ENCODE results near the gene LRRIQ1. TPM values are rescaled to one million over a fixed set of nuclear protein-coding genes. Genes with fewer than 3 reads are reported as not detected.

Gene LRRIQ1
- total RNA-seq, 1 donor from 2014 or later, result 13.1 TPM

GRCh38 chr12:85155791-85156190 lies 119.6 kb downstream of the LRRIQ1 start:
- Mint-ChIP-seq H3K4me3 (ENCODE audit: low read depth) (no peak overlapping the region), H3K27ac (no peak overlapping the region), H3K27me3 (no peaks in the 10 kb centered on the region), H3K4me1 (ENCODE audit: low read depth) (peaks cover 3% of the 10 kb centered on the region), H3K36me3 (ENCODE audit: insufficient read depth) (no peaks in the 10 kb centered on the region), H3K9me3 (ENCODE audit: low read depth) (no peaks in the 10 kb centered on the region)
- peak; percentile 41 for TF ChIP-seq CTCF (IDR thresholded peaks at IDR 0.05; ENCODE audit: unreplicated experiment)
- no peak for DNase-seq (ENCODE audit: low spot score, unreplicated experiment)

GRCh38 chr12:85156569-85156968 lies 120.4 kb downstream of the LRRIQ1 start:
- no peak overlapping the region for H3K27ac Mint-ChIP-seq
- no peak for DNase-seq (ENCODE audit: low spot score, unreplicated experiment)
- H3K9me3 Mint-ChIP-seq (ENCODE audit: low read depth), result no peaks in the 10 kb centered on the region
- no peaks in the 10 kb centered on the region for H3K27me3 Mint-ChIP-seq
- H3K4me3 Mint-ChIP-seq (ENCODE audit: low read depth), result no peak overlapping the region
- TF ChIP-seq CTCF (IDR thresholded peaks at IDR 0.05; ENCODE audit: unreplicated experiment), result no peak
- H3K36me3 Mint-ChIP-seq (ENCODE audit: insufficient read depth), result no peaks in the 10 kb centered on the region
- peaks cover 3% of the 10 kb centered on the region for H3K4me1 Mint-ChIP-seq (ENCODE audit: low read depth)

DNA sequence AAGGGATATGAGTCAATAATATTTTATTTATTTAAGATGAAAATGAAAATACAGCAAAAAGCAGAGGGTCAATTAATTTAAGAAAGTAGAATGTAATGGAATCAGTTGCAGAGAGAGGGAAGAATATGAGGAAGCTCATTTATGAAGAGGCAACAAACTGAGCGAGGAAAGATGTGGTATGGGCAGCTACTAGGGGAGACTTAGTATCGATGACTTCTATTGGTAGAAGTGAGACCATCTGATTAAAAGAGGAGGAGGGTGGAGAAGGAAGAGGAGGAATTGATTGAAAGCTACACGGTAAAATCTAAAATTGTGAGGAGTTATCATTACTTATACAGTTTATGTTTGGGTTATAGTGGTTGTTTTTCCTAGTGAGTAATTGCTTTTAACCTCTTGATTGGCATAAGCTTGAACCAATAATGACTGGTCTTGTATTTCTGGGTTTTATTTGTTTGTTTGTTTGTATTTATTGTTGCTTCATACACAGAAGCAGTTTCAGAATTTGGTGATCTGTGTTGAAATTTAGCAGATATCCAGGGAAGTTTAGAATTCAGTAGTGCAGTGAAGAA lies 121.0 kb downstream of the LRRIQ1 start:
- Mint-ChIP-seq H3K9me3 (ENCODE audit: low read depth) (no peaks in the 10 kb centered on the region), H3K27me3 (no peaks in the 10 kb centered on the region), H3K4me3 (ENCODE audit: low read depth) (no peak overlapping the region), H3K4me1 (ENCODE audit: low read depth) (peaks cover 3% of the 10 kb centered on the region), H3K27ac (no peak overlapping the region), H3K36me3 (ENCODE audit: insufficient read depth) (no peaks in the 10 kb centered on the region)
- DNase-seq (ENCODE audit: low spot score, unreplicated experiment), result no peak
- TF ChIP-seq CTCF (IDR thresholded peaks at IDR 0.05; ENCODE audit: unreplicated experiment), result no peak

GRCh38 chr12:85163752-85164321 lies 127.7 kb downstream of the LRRIQ1 start:
- Mint-ChIP-seq H3K27me3 (no peaks in the 10 kb centered on the region), H3K36me3 (ENCODE audit: insufficient read depth) (no peaks in the 10 kb centered on the region), H3K9me3 (ENCODE audit: low read depth) (no peaks in the 10 kb centered on the region), H3K4me3 (ENCODE audit: low read depth) (no peak overlapping the region), H3K4me1 (ENCODE audit: low read depth) (no peaks in the 10 kb centered on the region), H3K27ac (no peak overlapping the region)
- DNase-seq (ENCODE audit: low spot score, unreplicated experiment), result no peak
- no peak for TF ChIP-seq CTCF (IDR thresholded peaks at IDR 0.05; ENCODE audit: unreplicated experiment)

DNA sequence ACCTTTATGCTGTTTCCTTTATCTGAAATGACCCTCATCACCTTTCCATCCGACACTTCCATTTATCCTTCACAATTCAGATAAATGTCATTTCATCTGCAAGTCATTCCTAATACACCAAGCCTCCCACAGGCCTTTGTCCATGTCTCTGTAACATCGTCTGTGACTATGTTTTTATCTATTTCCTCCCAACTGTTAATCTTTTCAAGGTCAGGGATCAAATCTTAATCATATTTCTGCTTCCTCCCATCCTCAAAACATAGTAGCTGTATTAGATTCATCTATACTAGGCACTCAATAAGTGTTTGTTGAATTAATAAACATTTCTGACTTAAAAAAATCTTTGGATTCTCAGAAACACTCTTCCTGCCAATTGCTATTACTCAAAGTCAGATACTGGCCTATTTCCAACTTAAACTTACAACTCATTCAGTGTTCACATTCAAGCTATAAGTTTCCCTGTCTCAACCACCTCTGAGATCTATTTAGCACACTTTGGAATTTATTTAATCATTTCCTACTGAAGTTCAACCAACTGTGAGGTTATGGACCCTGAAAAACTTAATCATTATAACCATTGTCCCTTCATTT lies 143.6 kb downstream of the LRRIQ1 start:
- Mint-ChIP-seq H3K27me3 (no peaks in the 10 kb centered on the region), H3K4me3 (ENCODE audit: low read depth) (no peak overlapping the region), H3K4me1 (ENCODE audit: low read depth) (no peaks in the 10 kb centered on the region)

More for the DNA sequence above, 143.6 kb downstream of the LRRIQ1 start:
- H3K9me3 Mint-ChIP-seq (ENCODE audit: low read depth), result peaks cover 2% of the 10 kb centered on the region
- no peak for DNase-seq (ENCODE audit: low spot score, unreplicated experiment)
- no peak overlapping the region for H3K27ac Mint-ChIP-seq
- TF ChIP-seq CTCF (IDR thresholded peaks at IDR 0.05; ENCODE audit: unreplicated experiment), result no peak
- H3K36me3 Mint-ChIP-seq (ENCODE audit: insufficient read depth), result no peaks in the 10 kb centered on the region

Data from progenitor cell of endocrine pancreas (in vitro differentiated cells).